OCI-LY1 (cell line): ENCODE results near the gene NRSN2.
A peak's percentile ranks its signal among the peaks of the same experiment; 100 is the strongest.

ENCODE experiments used
- H2AFZ ChIP-seq: fragments of 200-600 bp; sonication (generic), shearing (Covaris generic); 2 replicates; pipeline ENCODE4 v1.6.0; 2014; ENCODE audit warnings: antibody characterized with exemption, mild to moderate bottlenecking, low read length
- H3F3A ChIP-seq: fragments of 200-600 bp; sonication (generic), shearing (Covaris generic); 2 replicates; pipeline ENCODE4 v1.6.0; 2014; ENCODE audit warnings: mild to moderate bottlenecking, antibody characterized with exemption, low read length, moderate library complexity; ENCODE audit not compliant: insufficient read depth
- H3K27ac ChIP-seq: fragments of 200-600 bp; sonication (generic); 2 replicates; pipeline ENCODE4 v1.5.1; 2014; ENCODE audit warnings: low read length, mixed run types, mild to moderate bottlenecking, low read depth; ENCODE audit not compliant: poor library complexity, severe bottlenecking
- H3K27me3 ChIP-seq: fragments of 200-600 bp; sonication (generic); 2 replicates; pipeline ENCODE4 v1.6.0; 2014; ENCODE audit warnings: antibody characterized with exemption, mild to moderate bottlenecking, low read length, moderate library complexity; ENCODE audit not compliant: insufficient read depth
- H3K36me3 ChIP-seq: fragments of 200-600 bp; sonication (generic); 2 replicates; pipeline ENCODE4 v1.6.1; 2014; ENCODE audit warnings: mild to moderate bottlenecking, antibody characterized with exemption, low read length, moderate library complexity, mixed read lengths; ENCODE audit not compliant: insufficient read depth
- H3K4me1 ChIP-seq: fragments of 200-600 bp; sonication (generic); 2 replicates; pipeline ENCODE4 v1.5.1; 2014; ENCODE audit warnings: mild to moderate bottlenecking, low read length, moderate library complexity; ENCODE audit not compliant: insufficient read depth, severe bottlenecking
- H3K4me2 ChIP-seq: fragments of 200-600 bp; sonication (generic), shearing (Covaris generic); 2 replicates; pipeline ENCODE4 v1.6.1; 2014; ENCODE audit warnings: low read length
- H3K4me3 ChIP-seq: fragments of 200-600 bp; sonication (generic); 2 replicates; pipeline ENCODE4 v1.5.1; 2014; ENCODE audit warnings: low read length, low read depth, mild to moderate bottlenecking, mixed read lengths; ENCODE audit not compliant: poor library complexity, severe bottlenecking
- H3K79me2 ChIP-seq: fragments of 200-600 bp; shearing (Covaris generic); 2 replicates; pipeline ENCODE4 v1.6.1; 2016; ENCODE audit warnings: mixed run types, low read length, mixed read lengths; ENCODE audit not compliant: insufficient read depth
- H3K9ac ChIP-seq: fragments of 200-600 bp; sonication (generic), shearing (Covaris generic); 2 replicates; pipeline ENCODE4 v1.6.1; 2014; ENCODE audit warnings: mild to moderate bottlenecking, low read length, mixed read lengths
- H3K9me2 ChIP-seq: fragments of 200-600 bp; sonication (generic), shearing (Covaris generic); 2 replicates; pipeline ENCODE4 v1.6.1; 2014; ENCODE audit warnings: low read depth, mild to moderate bottlenecking, low read length, mixed read lengths
- H3K9me3 ChIP-seq: fragments of 200-600 bp; shearing (Covaris generic); 2 replicates; pipeline ENCODE4 v1.6.1; 2014; ENCODE audit warnings: low read length, mixed read lengths
- H4K20me1 ChIP-seq: fragments of 200-600 bp; sonication (generic), shearing (Covaris generic); 2 replicates; pipeline ENCODE4 v1.6.0; 2016; ENCODE audit warnings: mild to moderate bottlenecking, low read length; ENCODE audit not compliant: insufficient read depth
- EZH2 ChIP-seq: fragments of 200-600 bp; sonication (generic), shearing (Covaris generic); IDR thresholded peaks from 2 replicates; pipeline ENCODE4 v1.8.0; 2017; ENCODE audit warnings: borderline replicate concordance, mixed run types, mild to moderate bottlenecking, antibody characterized with exemption, low read length, moderate library complexity, mixed read lengths
- TF ChIP-seq, protein P1 (sequence below): fragments of 200-600 bp; sonication (generic), shearing (Covaris generic); IDR thresholded peaks from 2 replicates; pipeline ENCODE4 v1.5.1; 2017; ENCODE audit warnings: mild to moderate bottlenecking, antibody characterized with exemption, low read length, moderate library complexity, mixed read lengths

Gene NRSN2

DNA sequence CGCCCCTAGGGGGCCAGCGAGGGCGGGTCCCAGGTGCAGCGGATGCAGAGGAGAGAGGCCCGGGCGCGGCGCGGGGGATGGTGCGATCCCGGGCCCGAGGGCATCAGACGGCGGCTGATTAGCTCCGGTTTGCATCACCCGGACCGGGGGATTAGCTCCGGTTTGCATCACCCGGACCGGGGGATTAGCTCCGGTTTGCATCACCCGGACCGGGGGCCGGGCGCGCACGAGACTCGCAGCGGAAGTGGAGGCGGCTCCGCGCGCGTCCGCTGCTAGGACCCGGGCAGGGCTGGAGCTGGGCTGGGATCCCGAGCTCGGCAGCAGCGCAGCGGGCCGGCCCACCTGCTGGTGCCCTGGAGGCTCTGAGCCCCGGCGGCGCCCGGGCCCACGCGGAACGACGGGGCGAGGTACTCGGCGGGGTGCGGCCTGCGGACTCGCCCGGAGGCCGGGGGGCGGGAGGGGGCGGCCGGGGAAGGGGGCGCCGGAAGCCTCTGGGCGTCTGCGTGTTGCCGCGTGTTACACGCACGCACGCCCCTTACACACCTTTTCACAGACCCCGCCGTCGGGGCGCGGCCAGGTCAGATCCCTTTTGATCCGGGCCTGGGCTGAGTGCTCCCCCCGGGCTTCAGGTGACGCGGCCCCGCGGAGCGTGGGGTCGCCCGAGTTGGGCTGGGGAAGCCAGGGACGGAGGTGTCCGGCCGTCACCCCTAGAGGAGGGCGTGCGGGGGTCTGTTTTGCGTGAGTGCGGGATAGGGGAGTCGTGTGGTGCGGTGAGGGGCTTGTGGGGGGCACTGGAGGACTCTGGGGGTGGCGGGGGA, 34.1 kb downstream of the NRSN2 start:
- Histone ChIP-seq H3K36me3 (peaks cover 6% of the 10 kb centered on the region), H3K9ac (peak overlapping the region; percentile 93), H3K27ac (peak overlapping the region; percentile 69), H3K9me3 (no peaks in the 10 kb centered on the region), H4K20me1 (no peaks in the 10 kb centered on the region), H3K27me3 (no peaks in the 10 kb centered on the region; the same call in 1 of the 2 replicates), H3K4me3 (peak overlapping the region; percentile 89), H2AFZ (no peak overlapping the region), H3K4me2 (peak overlapping the region; percentile 76), H3F3A (0 out of 2 replicates have a peak, but pooled peaks cover 3% of the 10 kb centered on the region), H3K79me2 (peaks cover 4% of the 10 kb centered on the region; the same call in 1 of the 2 replicates), H3K4me1 (peaks cover 7% of the 10 kb centered on the region), H3K9me2 (no peaks in the 10 kb centered on the region)
- TF ChIP-seq, protein P1, sequence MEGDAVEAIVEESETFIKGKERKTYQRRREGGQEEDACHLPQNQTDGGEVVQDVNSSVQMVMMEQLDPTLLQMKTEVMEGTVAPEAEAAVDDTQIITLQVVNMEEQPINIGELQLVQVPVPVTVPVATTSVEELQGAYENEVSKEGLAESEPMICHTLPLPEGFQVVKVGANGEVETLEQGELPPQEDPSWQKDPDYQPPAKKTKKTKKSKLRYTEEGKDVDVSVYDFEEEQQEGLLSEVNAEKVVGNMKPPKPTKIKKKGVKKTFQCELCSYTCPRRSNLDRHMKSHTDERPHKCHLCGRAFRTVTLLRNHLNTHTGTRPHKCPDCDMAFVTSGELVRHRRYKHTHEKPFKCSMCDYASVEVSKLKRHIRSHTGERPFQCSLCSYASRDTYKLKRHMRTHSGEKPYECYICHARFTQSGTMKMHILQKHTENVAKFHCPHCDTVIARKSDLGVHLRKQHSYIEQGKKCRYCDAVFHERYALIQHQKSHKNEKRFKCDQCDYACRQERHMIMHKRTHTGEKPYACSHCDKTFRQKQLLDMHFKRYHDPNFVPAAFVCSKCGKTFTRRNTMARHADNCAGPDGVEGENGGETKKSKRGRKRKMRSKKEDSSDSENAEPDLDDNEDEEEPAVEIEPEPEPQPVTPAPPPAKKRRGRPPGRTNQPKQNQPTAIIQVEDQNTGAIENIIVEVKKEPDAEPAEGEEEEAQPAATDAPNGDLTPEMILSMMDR: no peak
- TF ChIP-seq EZH2: no peak

DNA sequence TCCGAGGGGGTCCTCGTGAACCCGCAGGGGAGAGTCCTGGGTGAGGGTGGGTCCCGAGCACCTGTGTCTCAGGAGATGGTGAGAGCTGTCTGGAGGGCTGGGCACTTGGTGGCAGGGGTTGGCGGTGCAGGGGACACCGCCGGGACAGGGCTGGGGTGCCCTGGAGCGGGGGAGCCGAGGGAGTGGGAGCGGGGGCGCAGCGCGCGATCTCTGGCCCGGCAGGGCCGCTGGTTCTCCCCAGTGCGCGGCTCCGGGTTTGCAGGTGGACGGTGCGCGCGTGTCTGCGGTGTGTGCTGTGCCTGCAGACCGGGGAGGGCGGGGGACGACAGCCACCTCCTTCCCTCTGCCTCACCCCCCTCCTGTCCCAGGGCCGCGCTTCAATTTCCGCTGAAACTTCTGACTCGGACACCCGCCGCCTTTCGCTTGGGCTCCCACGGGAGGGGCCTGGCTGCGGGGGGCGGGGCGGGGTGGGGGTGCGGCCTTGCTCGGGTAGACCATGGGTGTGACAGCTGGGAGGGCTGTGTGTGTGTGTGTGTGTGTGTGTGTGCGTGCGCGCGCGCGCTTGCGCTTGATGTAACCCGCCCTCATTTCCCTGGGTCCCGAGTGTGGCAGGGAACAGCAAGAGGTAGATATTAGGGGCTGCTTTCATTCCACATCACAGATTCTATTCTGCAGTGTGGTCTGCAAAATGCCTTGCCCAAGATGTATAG, 34.8 kb downstream of the NRSN2 start:
- Histone ChIP-seq H3K27me3 (no peaks in the 10 kb centered on the region; the same call in 1 of the 2 replicates), H4K20me1 (no peaks in the 10 kb centered on the region), H3F3A (0 out of 2 replicates have a peak, but pooled peaks cover 3% of the 10 kb centered on the region), H3K9ac (peak overlapping the region; percentile 93), H3K36me3 (peaks cover 10% of the 10 kb centered on the region), H3K9me2 (no peaks in the 10 kb centered on the region), H3K4me2 (peak overlapping the region; percentile 76), H3K4me3 (peak overlapping the region; percentile 89), H3K27ac (peak overlapping the region; percentile 69), H3K9me3 (no peaks in the 10 kb centered on the region), H2AFZ (no peak overlapping the region), H3K79me2 (peaks cover 4% of the 10 kb centered on the region; the same call in 1 of the 2 replicates), H3K4me1 (peaks cover 7% of the 10 kb centered on the region)
- no peak for TF ChIP-seq EZH2
- TF ChIP-seq, protein P1: no peak

DNA sequence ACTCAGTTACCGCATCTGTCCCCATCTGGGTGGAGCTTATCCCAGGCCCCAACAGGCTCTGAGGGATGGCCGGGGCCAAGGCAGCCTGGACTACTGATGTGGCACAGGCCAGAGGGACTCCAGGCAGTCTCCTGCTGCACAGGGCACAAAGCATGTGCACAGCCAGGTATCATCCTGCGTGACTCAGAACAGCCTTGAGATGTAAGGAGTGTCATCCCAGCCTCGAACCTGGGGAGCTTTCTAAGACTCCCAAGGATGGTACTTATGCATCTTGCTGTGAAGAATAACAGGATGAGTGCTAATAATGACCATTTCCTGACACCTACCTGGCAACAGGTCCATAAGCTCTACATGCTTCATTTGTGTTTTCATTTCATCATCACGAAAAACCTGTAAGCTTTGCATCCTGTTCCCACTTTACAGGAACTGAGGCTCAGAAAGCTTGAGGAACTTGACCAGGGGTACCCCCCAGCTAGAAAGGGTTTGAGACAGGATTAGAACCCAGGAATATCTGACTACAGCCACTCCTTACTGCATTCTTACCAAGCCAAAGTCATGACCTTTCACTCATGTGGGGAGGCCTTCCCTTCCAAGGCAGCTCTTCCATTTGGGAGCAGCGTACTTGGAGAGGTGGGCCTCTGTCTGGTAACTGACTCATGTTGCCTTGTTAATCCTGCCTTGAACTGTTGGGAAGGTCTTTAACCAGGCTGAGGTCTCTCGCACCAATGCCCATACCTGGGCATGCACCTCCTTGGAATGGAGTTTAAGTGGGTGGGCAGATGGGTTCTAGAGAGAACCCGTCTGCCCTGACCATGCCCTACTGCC, 35.6 kb downstream of the NRSN2 start:
- Histone ChIP-seq H3K4me1 (peaks cover 7% of the 10 kb centered on the region), H2AFZ (no peak overlapping the region), H3F3A (0 out of 2 replicates have a peak, but pooled peaks cover 3% of the 10 kb centered on the region), H4K20me1 (no peaks in the 10 kb centered on the region), H3K9me3 (no peaks in the 10 kb centered on the region), H3K4me3 (peak overlapping the region; percentile 89), H3K27me3 (no peaks in the 10 kb centered on the region), H3K79me2 (peaks cover 4% of the 10 kb centered on the region; the same call in 1 of the 2 replicates), H3K9me2 (no peaks in the 10 kb centered on the region), H3K4me2 (peak overlapping the region; percentile 61), H3K36me3 (peaks cover 13% of the 10 kb centered on the region), H3K27ac (peak overlapping the region; percentile 47), H3K9ac (peak overlapping the region; percentile 25; the same call in 1 of the 2 replicates)
- TF ChIP-seq EZH2: no peak
- TF ChIP-seq, protein P1: no peak
